GM12864 (cell line): ENCODE data around the gene PLAC8.
"Not testable (repeated sequence)": the region's sequence is repeated elsewhere in the genome, so short reads cannot be mapped to it uniquely, and the experiment has no call there.

Source experiments
- DNase-seq: peaks from one replicate; pipeline ENCODE4 v3.0.0-alpha.2; 2011; ENCODE audit warnings: low read depth
- H3K4me3 ChIP-seq: 2 replicates; pipeline ENCODE4 v1.5.1; 2011; ENCODE audit warnings: mild to moderate bottlenecking, low read depth, low read length, control low read depth
- TF ChIP-seq, protein P1 (sequence below): IDR thresholded peaks from 2 replicates; pipeline ENCODE4 v1.5.1; 2011; ENCODE audit warnings: low read depth, mild to moderate bottlenecking, moderate library complexity, low read length, control low read depth, inconsistent platforms; ENCODE audit errors: missing control alignments

Gene PLAC8

DNA sequence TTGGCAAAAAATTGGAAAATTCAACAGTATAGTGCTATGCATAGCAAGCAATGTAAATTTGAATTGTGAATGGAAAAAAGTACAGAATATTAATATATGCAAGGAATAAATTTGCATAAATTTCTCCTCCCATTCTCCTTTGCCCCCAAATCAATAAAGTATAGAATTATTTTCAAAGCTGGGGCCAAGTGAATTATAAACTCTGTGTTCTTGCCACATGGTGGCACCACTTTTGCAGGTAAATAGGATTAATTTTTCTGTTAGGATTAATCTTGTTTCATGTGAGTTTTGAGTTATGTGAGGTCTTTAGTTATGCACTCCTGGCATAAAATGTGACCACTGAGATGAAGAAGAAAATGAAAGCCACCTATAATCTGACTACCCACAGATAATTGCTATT is 59.6 kb downstream of the PLAC8 start:
- TF ChIP-seq, protein P1, sequence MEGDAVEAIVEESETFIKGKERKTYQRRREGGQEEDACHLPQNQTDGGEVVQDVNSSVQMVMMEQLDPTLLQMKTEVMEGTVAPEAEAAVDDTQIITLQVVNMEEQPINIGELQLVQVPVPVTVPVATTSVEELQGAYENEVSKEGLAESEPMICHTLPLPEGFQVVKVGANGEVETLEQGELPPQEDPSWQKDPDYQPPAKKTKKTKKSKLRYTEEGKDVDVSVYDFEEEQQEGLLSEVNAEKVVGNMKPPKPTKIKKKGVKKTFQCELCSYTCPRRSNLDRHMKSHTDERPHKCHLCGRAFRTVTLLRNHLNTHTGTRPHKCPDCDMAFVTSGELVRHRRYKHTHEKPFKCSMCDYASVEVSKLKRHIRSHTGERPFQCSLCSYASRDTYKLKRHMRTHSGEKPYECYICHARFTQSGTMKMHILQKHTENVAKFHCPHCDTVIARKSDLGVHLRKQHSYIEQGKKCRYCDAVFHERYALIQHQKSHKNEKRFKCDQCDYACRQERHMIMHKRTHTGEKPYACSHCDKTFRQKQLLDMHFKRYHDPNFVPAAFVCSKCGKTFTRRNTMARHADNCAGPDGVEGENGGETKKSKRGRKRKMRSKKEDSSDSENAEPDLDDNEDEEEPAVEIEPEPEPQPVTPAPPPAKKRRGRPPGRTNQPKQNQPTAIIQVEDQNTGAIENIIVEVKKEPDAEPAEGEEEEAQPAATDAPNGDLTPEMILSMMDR, result peak; percentile 8
- no peak overlapping the region for H3K4me3 ChIP-seq
- DNase-seq, result no peak

DNA sequence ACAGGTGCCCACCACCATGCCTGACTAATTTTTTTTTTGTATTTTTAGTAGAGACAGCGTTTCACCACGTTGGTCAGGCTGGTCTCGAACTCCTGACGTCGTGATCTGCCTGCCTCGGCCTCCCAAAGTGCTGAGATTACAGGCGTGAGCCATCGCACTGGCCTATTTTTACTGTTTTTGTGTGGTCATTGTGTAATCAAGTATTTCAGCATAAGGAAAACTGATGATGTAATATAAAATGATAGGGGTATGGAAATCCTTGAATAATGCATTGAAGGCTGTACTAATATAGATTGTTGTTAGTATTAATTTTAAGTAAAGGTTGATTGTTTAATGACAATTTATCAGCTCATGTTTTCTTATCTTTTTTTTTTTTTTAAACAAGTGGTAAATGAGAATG is 65.7 kb downstream of the PLAC8 start:
- DNase-seq, H3K4me3 ChIP-seq: not testable (repeated sequence)

DNA sequence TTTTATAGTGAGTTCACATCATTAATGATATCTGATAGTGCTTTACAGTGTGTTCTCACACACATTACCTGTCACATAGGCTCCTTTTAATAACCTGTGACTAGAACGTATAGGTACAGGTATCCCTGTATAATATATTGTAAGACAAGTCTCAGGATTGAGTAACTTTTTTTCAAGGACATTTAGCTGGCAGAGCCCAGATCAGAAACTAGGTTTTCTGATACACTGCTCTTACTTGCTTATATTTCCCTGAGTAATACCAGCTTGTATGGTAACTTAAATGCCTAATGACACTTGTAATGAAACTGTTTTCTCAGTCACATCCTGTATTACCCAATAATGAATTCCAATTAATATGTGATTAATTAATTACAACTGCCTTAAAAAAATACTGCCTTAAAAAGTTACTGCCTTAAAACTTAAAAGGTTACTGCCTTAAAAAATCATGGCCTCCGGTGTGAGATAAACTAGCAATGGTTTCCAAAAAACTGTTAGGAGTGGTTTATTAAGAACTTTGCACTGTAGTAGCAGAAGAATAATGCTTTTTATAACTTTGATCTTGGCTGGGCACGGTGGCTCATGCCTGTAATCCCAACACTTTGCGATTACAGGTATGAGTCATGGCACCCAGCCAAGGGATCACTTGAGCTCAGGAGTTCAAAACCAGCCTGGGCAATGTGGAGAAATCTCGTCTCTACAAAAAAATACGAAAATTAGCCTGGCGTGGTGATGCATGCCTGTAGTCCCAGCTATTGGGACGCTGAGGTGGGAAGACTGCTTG is 67.6 kb downstream of the PLAC8 start:
- DNase-seq, result no peak
- H3K4me3 ChIP-seq, result no peak overlapping the region
- TF ChIP-seq, protein P1, result no peak

DNA sequence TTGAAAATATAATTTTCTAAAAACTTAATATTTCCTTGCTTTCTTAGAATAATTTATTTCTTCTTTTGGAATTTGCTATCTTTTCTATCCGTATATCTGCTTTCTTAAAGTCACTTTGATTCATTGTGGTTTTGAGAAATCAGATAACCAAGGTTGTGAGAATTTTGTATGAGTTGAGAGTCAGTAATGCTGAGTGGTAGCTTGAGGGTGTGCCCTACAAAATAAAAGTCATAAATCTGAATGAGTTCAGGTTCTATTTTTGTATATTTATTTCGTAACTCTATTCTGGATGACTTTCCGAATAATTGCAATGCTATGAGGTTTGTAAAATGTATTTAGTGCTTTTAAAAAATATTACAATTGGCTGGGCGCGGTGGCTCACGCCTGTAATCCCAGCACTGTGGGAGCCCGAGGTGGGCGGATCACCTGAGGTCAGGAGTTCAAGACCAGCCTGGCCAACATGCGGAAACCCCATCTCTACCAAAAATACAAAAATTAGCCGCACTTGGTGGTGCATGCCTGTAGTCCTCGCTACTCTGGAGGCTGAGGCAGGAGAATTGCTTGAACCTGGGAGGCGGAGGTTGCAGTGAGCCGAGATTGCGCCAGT is 70.6 kb downstream of the PLAC8 start:
- DNase-seq, result no peak

DNA sequence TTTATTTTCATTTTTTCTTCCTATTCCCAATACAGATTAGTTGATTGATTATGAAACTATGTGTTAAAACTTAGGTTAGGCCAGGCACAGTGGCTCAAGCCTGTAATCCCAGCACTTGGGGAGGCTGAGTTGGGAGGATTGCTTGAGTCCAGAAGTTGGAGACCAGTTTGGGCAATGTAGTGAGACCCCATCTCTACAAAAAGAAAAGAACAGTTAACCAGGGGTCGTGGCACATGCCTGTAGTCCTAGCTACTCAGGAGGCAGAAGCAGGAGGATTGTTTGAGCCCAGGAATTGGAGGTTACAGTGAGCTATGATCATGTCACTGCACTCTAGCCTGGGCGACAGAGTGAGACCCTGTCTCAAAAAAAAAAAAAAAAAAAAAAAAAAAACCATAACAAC is 71.4 kb downstream of the PLAC8 start:
- H3K4me3 ChIP-seq, DNase-seq: not testable (repeated sequence)

More for the DNA sequence above, 70.6 kb downstream of the PLAC8 start:
- TF ChIP-seq, protein P1, result no peak
- no peak overlapping the region for H3K4me3 ChIP-seq

DNA sequence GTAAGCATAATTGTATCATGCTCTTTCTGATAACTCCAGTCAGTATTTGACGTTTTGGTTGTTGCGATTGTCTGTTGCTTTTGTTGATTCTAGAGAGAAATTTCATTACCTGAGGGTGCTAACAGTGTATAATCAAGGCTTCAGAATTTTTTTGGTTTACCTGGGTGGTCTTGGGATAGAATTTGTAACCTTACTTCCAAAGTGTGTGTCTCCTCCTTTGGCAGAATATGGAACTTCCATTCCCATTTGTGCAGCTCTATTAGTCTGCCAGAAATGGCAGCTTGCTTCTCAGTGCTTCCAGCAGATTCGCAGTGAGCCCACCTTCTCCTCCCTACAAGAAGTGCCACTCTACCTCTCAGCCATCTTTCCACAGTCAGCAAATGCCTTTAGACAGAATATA is 74.3 kb downstream of the PLAC8 start:
- TF ChIP-seq, protein P1, result no peak
- no peak overlapping the region for H3K4me3 ChIP-seq
- no peak for DNase-seq
